MG63 (cell line): ENCODE measurements around the gene DAP. TPM values are rescaled to one million over a fixed set of nuclear protein-coding genes. Genes with fewer than 3 reads are reported as not detected.
"Not testable (repeated sequence)": the region's sequence is repeated elsewhere in the genome, so short reads cannot be mapped to it uniquely, and the experiment has no call there.

Experiments
- DNase-seq: peaks from one replicate; pipeline ENCODE4 v3.0.0-alpha.2; 2020
- H3K27me3 ChIP-seq: fragments of 250-450 bp; sonication (Bioruptor Pico); 2 replicates; pipeline ENCODE4 v1.5.1; 2020; ENCODE audit warnings: mild to moderate bottlenecking, moderate library complexity
- H3K36me3 ChIP-seq: fragments of 250-450 bp; sonication (Bioruptor Pico); 2 replicates; pipeline ENCODE4 v1.5.1; 2020; ENCODE audit warnings: mild to moderate bottlenecking, moderate library complexity
- H3K4me3 ChIP-seq: fragments of 250-450 bp; sonication (Bioruptor Pico); 2 replicates; pipeline ENCODE4 v1.5.1; 2020; ENCODE audit warnings: mild to moderate bottlenecking, moderate library complexity
- H3K9me3 ChIP-seq: fragments of 250-450 bp; sonication (Bioruptor Pico); 2 replicates; pipeline ENCODE4 v1.5.1; 2020; ENCODE audit warnings: mild to moderate bottlenecking, moderate library complexity
- total RNA-seq: library from RNA; depleted of rRNA; stranded (reverse); fragments of >200 nt; shearing (Covaris generic); gene quantifications from 2 replicates; pipeline ENCODE4 v1.2.3, GENCODE V29; 2014; ENCODE audit warnings: low replicate concordance

Gene DAP
- total RNA-seq, 1 experiment from 2014 or later, result 26.4 TPM

DNA sequence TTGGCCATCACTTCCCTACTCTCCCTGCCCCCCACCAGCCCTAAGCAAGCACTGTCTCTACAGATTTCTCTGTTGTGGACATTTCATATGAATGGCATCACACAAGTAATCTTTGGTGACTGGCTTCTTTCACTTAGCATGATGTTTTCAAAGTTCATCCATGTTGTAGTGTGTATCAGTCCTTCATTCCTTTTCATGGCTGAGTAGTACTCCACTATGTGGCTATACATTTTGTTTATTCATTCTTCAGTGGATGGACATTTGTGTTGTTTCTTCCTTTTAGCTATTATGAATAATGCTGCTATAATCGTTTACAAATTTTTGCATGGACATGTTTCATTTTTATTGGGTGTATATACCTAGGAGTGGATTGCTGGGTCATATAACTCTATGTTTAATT, 84.1 kb downstream of the DAP start:
- Histone ChIP-seq H3K27me3 (no peaks in the 10 kb centered on the region), H3K9me3 (no peaks in the 10 kb centered on the region), H3K4me3 (no peak overlapping the region), H3K36me3 (peaks cover 39% of the 10 kb centered on the region)
- DNase-seq, result no peak

DNA sequence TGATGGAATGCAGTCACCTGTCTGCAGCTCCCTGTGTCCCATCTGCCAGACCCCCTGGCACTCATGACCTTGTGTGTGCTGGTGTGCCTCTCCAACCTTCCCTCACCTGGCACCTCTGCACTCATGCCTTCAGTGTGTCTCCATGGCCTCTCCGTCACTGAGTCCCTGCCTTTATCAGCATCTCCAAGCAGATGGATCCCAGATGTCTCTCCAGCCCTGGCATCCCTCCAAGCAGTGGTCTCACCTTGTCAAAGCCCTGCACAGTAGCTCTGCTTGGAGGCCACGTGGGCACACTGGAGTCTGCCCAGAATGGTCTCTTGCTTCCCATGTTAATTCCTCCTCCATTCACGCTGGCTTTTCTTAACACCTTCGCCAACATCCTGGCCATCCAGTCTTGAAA, 84.8 kb downstream of the DAP start:
- Histone ChIP-seq H3K4me3 (no peak overlapping the region), H3K9me3 (no peaks in the 10 kb centered on the region), H3K27me3 (no peaks in the 10 kb centered on the region), H3K36me3 (peaks cover 39% of the 10 kb centered on the region)
- no peak for DNase-seq

DNA sequence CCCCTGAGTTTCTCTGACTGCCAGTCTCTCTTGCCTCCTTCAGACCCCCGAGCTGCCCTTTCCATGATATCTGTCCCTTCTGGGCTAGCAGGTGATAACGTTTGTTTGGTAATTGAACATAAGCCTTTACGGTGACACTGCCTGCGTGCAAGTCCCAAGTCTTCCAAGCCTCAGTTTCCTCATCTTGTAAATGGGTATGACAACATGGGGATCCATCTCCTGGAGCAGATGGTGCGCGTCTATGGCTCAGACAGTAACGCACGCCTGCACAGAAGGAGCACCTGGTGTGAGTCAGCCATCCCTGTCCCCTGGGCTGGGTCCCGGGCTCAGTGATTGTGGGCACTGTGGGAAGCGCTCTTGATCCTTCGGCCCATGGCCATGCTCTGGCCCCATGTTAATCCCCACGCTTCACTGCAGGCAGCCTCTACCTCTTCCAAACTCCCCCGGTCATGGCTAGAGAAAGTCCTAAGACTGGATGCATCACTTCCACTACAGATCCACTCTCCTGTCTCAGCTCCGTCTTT, 85.8 kb downstream of the DAP start:
- H3K36me3 ChIP-seq, result peaks cover 32% of the 10 kb centered on the region
- no peak overlapping the region for H3K4me3 ChIP-seq
- H3K9me3 ChIP-seq, result no peaks in the 10 kb centered on the region
- no peak for DNase-seq
- peaks cover 5% of the 10 kb centered on the region for H3K27me3 ChIP-seq

GRCh38 chr5:10674582-10674981, 86.5 kb downstream of the DAP start:
- peaks cover 28% of the 10 kb centered on the region for H3K36me3 ChIP-seq
- H3K27me3 ChIP-seq, result peaks cover 5% of the 10 kb centered on the region
- no peak overlapping the region for H3K4me3 ChIP-seq
- no peaks in the 10 kb centered on the region for H3K9me3 ChIP-seq
- DNase-seq, result no peak

DNA sequence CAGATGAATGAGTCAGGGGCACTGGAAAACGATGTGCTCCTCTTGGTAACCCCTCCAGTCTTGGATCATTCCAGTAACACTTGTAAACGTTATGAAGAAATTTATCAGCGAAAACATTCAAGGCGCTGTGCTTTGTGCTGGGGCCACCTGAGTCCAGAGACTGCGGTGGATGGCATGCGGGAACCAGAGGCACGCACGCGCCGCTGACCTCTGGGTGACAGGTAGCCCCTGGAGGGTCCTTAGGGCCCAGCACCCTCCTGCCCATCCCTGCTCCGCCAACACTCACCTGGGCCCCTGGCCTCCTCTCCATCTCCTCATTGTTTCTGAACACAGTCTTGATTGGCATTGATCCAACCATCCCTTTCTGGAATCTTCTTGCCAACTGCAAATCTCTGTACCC, 86.9 kb downstream of the DAP start:
- H3K9me3 ChIP-seq, result peaks cover under 1% of the 10 kb centered on the region; the same call in 1 of the 2 replicates
- H3K36me3 ChIP-seq, result peaks cover 23% of the 10 kb centered on the region
- H3K4me3 ChIP-seq, result no peak overlapping the region
- peaks cover 5% of the 10 kb centered on the region for H3K27me3 ChIP-seq
- no peak for DNase-seq

GRCh38 chr5:10673407-10673806, 87.6 kb downstream of the DAP start:
- Histone ChIP-seq H3K36me3 (peaks cover 16% of the 10 kb centered on the region), H3K27me3 (peaks cover 5% of the 10 kb centered on the region), H3K4me3 (no peak overlapping the region), H3K9me3 (peaks cover 8% of the 10 kb centered on the region)
- DNase-seq, result no peak

- Histone ChIP-seq H3K4me3 (no peak overlapping the region), H3K9me3 (peaks cover 11% of the 10 kb centered on the region), H3K36me3 (peaks cover 12% of the 10 kb centered on the region), H3K27me3 (peaks cover 5% of the 10 kb centered on the region)
- DNase-seq, result no peak
These were observed 88.0 kb downstream of the DAP start for GRCh38 chr5:10673017-10673389.

DNA sequence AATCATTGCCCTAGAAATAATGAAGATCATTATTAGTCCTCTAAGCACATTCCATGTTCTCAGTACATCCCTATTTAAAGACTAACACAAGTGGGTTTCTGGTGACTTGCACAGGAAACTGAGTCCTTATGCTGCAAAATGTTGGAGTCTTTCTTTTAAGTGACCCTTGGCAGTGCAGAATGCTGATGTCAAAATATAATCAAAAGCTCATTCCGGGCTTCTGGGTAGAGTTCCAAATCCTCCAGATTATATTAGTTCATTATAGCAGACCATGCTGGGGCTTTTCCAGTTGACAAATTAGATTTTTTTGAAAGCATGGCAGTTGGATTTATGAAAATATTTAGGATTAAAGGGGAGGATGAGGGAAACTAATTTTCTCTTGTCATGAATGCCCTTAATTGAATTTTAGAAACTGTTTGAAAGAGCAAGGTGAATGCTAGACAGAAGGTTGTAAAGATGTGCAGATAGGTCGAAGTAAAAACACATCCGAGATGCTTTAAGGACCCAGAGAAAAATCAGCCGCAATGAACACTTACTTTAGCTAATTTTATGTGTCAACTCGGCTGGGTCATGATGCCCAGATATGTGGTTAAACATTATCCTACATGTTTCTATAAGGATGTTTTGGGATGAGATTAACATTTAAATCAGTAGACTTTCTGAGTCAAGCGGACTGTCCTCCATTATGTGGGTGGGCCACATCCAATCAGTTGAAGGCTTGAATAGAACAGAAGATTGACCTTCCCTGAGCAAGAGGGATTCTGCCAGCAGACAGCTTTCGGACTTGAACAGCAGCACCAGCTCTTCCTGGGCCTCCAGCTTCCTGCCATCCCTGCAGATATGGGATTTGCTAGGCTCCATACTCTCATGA, 88.7 kb downstream of the DAP start:
- no peak overlapping the region for H3K4me3 ChIP-seq
- no peak for DNase-seq
- H3K36me3 ChIP-seq, result peaks cover 6% of the 10 kb centered on the region

GRCh38 chr5:10671041-10672008, 89.7 kb downstream of the DAP start:
- H3K27me3 ChIP-seq, result peaks cover 5% of the 10 kb centered on the region
- no peak for DNase-seq
- peaks cover 11% of the 10 kb centered on the region for H3K9me3 ChIP-seq
- no peaks in the 10 kb centered on the region for H3K36me3 ChIP-seq
- no peak overlapping the region for H3K4me3 ChIP-seq

More for the DNA sequence above, 88.7 kb downstream of the DAP start:
- Histone ChIP-seq H3K27me3 (peaks cover 5% of the 10 kb centered on the region), H3K9me3 (peaks cover 11% of the 10 kb centered on the region)

GRCh38 chr5:10669983-10670382, 91.1 kb downstream of the DAP start:
- Histone ChIP-seq H3K36me3 (no peaks in the 10 kb centered on the region), H3K9me3 (peaks cover 11% of the 10 kb centered on the region), H3K27me3 (peaks cover 5% of the 10 kb centered on the region), H3K4me3 (no peak overlapping the region)
- no peak for DNase-seq

DNA sequence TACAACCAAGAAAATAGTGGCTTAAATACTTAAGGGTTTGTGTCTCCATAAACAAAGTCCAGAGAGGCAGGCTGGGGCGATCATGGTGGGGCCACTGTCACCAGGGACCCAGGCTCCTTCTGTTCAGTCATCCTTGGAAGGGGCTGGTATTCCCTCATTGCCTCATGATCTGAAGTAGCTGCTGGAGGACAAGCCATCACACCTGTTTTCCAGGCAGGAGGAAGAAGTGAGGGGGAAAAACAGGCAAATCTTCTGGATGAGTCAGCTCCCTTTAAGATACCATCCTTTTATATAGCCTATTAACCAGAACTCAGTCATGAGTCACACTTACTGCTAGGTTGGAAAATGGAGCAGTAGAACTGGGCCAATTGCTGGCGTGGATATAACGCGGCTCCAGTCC, 92.3 kb downstream of the DAP start:
- peaks cover 5% of the 10 kb centered on the region for H3K27me3 ChIP-seq
- no peaks in the 10 kb centered on the region for H3K36me3 ChIP-seq
- peak; percentile 33 for DNase-seq
- H3K9me3 ChIP-seq, result peaks cover 11% of the 10 kb centered on the region
- no peak overlapping the region for H3K4me3 ChIP-seq

- H3K4me3 ChIP-seq, result no peak overlapping the region
- H3K9me3 ChIP-seq, result peaks cover 11% of the 10 kb centered on the region
- H3K36me3 ChIP-seq, result no peaks in the 10 kb centered on the region
- DNase-seq, result no peak
- peaks cover 5% of the 10 kb centered on the region for H3K27me3 ChIP-seq
These were observed 93.5 kb downstream of the DAP start for GRCh38 chr5:10667431-10668057.

DNA sequence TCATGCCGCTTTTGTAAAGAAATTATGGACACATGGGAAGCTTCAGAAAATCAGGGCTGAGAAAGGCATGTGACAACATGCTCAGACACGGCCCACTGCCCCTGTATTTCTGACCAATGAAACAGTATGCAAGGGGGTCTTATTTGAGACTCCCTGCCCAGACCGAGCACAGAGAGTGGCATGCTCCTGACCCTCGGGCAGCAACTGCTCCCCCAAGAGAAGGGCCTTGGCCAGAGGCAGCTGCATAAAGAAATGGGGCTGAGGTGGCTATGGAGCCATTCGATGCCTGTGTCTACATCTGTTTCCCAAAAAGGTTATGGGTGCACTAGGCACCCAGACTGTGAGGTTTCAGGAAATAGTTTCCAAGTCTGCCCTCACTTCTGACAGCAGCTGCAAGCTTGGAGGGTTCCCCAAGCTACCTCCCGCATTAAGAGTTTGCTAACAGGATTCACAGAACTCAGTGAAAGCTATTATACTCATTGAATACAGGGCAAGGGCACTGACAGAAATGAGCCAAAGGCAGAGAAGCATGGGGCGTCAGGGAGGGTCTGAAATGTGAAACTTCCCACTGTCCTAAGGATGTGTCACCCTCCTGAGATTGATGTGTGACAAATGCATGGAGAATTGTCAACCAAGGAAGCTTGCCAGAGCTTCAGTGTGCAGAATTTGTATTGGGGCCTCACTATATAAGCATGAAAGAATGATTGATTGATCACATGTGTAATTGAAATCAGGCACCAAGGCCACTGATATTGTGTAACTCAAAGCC, 94.3 kb downstream of the DAP start:
- H3K4me3 ChIP-seq, result no peak overlapping the region
- H3K27me3 ChIP-seq, result peaks cover 5% of the 10 kb centered on the region
- DNase-seq, result no peak
- peaks cover 11% of the 10 kb centered on the region for H3K9me3 ChIP-seq
- H3K36me3 ChIP-seq, result no peaks in the 10 kb centered on the region

GRCh38 chr5:10665799-10666198, 95.2 kb downstream of the DAP start:
- DNase-seq, result no peak

DNA sequence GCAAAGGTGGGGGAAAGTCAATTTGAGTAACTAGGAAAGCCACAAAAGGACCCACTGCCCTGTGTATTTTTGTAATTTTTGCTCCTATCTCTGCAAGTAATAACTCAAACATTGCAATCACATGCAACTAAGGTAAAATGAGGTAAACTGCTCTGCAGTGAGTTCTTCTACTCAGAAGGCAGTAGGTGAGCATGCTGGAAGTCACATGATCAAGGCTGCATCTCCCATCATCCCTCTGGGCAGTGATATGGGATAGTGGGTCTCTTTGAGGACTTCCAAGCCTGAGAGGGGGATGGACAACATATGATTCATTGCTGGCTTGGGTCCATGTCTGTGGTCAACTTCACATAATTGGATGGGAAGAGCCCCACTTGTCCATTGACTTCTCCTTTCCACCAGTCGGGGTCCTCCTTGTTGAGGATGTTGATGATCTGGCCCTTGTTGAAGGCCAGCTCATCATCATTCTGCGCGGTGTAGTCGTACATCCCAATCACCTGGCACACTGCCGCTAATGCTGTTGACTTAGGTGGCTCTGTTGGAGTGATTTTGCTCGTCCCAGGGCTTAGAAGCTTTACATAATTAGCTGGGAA, 96.8 kb downstream of the DAP start:
- peaks cover 11% of the 10 kb centered on the region for H3K9me3 ChIP-seq
- peak; percentile 54 for DNase-seq
- H3K36me3 ChIP-seq, H3K27me3 ChIP-seq, H3K4me3 ChIP-seq: not testable (repeated sequence)

More at GRCh38 chr5:10665799-10666198, 95.2 kb downstream of the DAP start:
- Histone ChIP-seq H3K9me3 (peaks cover 11% of the 10 kb centered on the region), H3K27me3 (peaks cover 4% of the 10 kb centered on the region), H3K36me3 (no peaks in the 10 kb centered on the region), H3K4me3 (no peak overlapping the region)
